HG03135 (cell line): ENCODE data around the gene EMC10.
"Not testable (repeated sequence)": the region's sequence is repeated elsewhere in the genome, so short reads cannot be mapped to it uniquely, and the experiment has no call there.

Experiments
- ATAC-seq: cut with Tn5 transposase; IDR thresholded peaks from one replicate; pipeline ENCODE4 v1.9.1; 2021; ENCODE audit warnings: mild to moderate bottlenecking, moderate library complexity; ENCODE audit not compliant: unreplicated experiment

The EMC10 gene

DNA sequence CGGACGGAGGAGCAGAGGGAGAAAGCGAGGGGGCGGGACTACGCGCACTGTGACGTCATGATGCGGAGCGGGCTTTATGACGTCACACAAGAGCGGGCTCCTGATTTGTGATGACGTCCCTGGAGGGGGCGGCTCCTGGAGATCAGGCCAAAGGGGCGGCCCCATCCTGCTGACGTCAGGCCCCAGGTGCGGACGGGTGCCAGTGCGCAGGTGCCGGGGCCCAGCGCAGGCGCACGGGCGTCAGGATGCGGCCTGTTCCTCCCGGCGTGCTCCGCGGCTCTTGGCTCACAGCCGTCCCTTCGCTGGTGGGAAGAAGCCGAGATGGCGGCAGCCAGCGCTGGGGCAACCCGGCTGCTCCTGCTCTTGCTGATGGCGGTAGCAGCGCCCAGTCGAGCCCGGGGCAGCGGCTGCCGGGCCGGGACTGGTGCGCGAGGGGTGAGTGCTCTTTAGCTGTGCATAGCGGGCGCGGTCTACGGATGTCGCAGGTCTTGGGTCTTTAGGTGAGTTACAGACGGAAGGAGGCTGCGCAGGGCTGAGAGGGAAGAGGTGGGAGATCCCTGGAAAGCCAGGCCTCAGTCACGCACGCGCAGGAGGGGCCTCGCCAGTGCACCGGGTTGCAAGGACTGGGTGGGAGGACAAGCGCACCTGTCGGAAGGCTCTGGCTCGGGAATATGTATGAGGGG is at the start of gene EMC10, which contains the start of gene GARIN5A:
EMC10 (plus strand) TSS at position 284 of the 683 bp plus-strand sequence; CDS start at position 322, 38 bp downstream.
GARIN5A (minus strand) TSS at position 625 of the 683 bp plus-strand sequence; CDS start at position 165, 460 bp downstream.
- ATAC-seq = peak; percentile 72

DNA sequence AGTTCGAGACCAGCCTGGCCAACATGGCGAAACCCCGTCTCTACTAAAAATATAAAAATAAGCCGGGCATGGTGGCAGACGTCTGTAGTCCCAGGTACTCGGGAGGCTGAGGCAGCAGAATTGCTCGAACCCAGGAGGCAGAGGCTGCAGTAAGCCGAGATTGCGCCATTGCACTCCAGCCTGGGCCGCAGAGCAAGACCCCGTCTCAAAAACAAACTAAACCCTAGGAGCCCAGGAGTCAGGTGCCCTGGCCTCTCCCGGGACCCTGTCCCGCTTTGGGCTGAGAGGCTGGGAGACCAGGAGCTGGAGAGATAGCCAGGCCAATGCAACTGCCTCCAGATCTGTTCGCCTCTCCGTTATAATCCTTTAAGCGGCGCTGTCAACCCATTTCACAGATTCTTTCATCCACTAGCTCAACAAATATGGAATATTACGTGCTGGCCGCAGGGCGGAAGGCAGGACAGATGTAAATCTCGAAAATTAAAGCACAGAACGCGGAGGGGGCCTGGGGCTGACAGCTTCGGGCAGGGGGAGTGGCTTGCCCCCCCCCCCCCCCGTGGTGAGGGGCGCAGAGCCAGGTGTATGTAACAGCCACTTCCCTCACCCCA is 48.9 kb upstream of the EMC10 start:
- no peak for ATAC-seq

- ATAC-seq = no peak
These were observed 48.3 kb upstream of the EMC10 start for GRCh38 chr19:50427997-50428425.

GRCh38 chr19:50428772-50429463 is 47.4 kb upstream of the EMC10 start:
- no peak for ATAC-seq

GRCh38 chr19:50430888-50431342 is 45.4 kb upstream of the EMC10 start:
- no peak for ATAC-seq

DNA sequence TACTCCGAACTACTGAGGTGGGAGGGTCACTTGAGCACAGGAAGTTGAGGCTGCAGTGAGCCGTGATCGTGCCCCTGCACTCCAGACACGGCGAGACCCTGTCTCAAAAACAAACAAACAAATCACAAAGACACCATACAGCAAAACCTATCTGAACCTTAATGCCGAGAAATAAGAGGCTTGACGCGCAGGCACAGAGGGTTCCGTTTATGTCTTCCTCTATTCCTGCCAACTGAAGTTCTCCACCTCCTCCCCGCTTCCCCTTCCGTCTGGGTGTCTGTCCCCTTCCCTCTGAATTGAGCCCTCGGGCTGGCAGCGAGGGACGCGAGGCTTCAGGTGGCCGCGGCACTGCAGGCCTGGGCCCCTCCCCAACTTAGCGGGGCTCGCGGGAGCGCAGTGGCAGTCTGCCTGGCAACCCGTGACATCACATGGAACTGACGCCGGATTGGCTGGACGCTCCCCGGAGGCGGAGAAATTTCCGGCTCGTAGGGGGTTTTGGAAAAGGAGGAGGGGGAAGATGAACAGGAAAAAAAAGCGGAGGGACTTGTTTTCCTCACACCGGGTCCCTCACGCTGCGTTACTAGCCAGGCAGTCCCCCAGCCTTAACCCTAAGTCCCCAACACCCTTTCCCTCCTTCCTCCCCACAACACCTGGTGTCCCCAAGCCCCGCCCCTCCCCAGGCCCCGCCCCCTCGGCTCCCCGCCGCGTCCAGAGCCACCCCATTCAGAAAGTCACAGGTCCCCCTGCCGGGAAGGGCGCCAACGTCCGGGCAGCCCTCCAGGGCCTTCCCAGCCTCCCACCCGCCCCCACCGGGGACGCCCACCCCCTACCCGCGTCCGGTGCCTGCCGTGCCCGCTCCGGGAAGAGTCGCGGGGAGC is 44.7 kb upstream of the EMC10 start:
- ATAC-seq = peak; percentile 77

GRCh38 chr19:50432221-50433028 is 43.9 kb upstream of the EMC10 start, which contains the start of gene MYBPC2:
Gene MYBPC2, plus strand, starts transcription at chr19:50432892. Its CDS starts 62 bp downstream, at chr19:50432954.
- ATAC-seq = peak; percentile 7

DNA sequence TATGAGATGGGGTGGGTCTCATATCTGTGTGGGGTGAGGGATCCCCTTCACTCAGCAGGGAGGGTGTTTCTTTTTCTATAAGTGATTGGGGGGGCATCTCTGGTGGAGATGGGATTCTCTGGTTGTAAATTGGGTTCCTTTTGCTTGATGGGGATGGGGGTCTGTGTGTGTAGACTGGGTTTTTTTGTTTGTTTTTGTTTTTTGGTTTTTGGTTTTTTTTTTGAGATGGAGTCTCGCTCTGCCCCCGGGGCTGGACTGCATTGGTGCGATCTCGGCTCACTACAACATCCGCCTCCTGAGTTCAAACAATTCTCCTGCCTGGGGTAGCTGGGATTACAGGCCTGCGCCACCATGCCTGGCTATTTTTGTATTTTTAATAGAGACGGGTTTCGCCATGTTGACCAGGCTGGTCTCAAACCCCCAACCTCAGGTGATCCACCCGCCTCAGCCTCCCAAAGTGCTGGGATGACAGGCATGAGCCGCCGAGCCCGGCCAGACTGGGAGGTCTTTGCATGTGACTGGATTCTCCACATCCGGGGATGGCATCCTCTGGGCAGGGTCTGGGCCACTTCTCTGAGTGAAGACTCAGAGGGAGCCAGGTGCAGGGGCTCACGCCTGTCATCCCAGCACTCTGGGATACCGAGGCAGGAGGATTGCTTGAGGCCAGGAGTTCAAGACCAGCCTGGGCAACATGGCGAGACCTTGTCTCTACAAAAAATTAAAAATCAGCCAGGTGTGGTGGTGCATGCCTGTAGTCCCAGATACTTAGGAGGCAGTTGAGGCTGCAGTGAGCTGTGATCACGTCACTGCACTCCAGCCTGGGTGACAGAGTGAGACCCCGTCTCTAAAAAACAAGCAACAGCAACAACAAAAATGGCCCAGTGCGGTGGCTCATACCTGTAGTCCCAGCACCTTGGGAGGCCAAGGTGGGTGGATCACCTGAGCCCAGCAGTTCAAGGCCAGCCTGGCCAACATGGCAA is 42.8 kb upstream of the EMC10 start:
- ATAC-seq = no peak

DNA sequence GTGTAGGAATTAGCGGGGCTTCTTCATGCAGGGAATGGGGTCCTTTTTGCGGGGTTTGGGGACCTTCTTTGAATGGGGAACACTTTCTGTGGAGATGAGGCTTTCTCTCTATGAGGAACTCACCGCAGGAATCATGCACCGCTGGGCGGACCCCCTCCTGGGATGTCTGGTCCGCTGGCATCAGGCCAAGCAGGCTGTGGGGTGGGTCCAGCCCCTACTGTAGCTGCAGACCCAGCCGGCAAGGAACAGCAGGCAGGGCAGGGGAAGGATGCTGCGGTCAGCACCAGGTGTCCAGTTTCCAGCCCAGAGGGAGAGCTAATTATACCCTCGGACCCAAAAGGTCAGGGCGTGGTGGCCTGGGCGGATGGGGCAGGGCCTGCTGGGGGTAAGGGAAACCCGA is 41.8 kb upstream of the EMC10 start:
- no peak for ATAC-seq

DNA sequence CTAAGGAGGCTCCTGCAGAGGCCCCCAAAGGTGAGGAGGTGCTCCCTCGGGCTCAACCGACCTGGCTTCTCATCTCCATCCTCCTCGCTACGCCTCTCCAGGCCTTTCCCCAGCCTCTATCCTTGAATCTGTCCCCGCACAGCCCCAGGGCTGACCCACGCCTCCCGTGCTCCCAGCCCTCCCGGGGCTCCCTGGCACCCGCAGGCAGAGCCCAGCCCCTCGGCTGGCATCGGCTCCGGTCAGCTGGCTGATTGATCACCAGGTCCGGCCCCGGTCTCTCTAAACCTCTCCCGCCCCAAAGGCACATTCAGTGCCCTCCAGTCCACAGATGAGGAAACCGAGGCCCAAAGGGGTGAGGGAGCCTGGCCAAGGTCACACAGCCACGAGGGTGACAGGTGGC is 41.1 kb upstream of the EMC10 start:
- ATAC-seq = no peak

DNA sequence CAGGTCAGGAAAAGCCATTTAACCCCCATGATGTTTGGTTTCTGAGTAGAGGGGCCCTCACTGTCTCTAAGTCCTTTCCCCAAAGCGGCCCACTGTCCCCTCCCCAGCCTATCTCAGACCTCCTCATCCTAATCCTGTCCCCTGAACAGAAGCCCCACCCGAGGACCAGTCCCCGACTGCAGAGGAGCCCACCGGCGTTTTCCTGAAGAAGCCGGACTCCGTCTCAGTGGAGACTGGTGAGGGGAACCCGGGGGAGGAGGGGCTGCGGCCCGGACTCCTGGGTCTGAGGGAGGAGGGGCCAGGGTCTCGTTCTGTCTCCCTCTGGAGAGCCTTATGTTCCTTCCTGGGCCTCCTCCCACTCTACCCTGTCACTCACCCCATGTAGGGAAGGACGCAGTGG is 40.7 kb upstream of the EMC10 start:
- no peak for ATAC-seq

DNA sequence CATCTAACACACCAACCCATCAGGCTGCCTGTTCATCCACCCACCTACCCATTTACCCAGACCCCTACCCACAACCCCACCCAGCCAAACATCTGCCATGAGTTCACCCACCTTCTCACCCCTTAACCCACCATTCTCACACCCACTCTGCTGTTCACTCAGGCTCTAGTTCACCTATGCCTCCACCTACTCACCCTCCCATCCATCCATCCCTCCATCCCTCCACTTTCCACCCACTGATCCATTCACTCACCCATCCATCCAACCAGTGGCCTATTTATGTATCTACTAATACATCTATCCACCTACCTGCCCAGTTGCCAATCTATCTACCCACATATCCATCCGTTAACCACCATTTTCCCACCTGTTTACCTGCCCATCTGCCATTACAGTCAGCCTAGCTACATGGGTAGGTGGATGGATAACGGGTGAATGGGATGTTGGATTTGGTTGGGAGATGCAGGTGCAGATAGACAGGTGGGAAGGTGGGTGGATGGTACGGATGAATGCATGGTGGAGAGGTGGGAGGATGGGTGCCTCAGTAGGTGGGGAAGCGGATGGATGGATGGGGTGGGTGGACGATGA is 38.4 kb upstream of the EMC10 start:
- ATAC-seq = no peak

DNA sequence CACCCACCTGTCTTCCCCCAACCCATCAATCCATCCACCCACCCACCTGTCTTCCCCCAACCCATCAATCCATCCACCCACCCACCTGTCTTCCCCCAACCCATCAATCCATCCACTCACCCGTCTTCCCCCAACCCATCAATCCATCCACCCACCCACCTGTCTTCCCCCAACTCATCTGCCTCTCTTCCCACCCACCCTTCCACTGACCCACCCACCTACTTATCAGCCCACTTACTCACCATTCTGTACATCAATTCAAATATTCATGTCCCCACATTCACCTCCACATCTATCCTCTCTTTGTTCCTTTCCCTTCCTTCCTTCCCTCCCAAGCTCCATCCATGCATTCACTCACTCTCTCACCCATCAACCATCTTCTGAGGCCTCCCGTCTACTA is 37.2 kb upstream of the EMC10 start:
- ATAC-seq = not testable (repeated sequence)

- no peak for ATAC-seq
These were observed 32.2 kb upstream of the EMC10 start for GRCh38 chr19:50444059-50444458.

DNA sequence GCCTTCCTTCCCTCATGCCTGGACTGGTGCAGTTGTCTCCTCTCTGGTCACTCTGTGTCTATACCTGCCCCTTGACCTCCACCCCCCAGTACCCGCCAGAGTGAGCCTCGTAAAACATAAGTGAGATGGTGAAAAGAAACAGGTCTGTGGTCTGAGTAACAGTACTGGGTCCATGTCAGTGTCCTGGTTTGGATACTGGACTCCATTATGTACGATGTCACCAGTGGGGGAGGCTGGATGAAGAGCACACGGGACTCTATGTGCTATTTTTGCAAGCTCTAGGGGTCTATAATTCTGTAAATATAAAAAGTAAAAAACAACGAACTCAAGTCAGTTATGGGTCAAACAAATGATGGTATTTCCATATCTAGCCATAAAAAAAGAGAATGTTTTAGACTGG is 29.3 kb upstream of the EMC10 start:
- ATAC-seq = no peak

DNA sequence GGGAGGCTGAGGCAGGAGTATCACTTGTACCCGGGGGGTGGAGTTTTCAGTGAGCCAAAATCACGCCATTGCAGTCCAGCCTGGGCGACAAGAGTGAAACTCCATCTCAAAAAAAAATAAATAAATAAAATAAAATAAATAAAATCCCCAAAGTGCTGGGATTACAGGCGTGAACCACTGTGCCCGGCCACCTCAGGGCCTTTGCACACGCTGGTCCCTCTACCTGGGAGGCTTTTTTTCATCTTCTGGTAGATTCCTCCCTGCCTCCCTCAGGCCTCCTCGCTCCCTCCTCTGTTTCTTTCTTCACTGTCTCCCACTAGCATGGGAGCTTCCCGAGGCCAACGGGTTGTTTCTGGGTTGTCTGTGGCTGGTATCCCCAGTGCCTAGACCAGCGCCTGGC is 28.6 kb upstream of the EMC10 start:
- ATAC-seq = no peak

DNA sequence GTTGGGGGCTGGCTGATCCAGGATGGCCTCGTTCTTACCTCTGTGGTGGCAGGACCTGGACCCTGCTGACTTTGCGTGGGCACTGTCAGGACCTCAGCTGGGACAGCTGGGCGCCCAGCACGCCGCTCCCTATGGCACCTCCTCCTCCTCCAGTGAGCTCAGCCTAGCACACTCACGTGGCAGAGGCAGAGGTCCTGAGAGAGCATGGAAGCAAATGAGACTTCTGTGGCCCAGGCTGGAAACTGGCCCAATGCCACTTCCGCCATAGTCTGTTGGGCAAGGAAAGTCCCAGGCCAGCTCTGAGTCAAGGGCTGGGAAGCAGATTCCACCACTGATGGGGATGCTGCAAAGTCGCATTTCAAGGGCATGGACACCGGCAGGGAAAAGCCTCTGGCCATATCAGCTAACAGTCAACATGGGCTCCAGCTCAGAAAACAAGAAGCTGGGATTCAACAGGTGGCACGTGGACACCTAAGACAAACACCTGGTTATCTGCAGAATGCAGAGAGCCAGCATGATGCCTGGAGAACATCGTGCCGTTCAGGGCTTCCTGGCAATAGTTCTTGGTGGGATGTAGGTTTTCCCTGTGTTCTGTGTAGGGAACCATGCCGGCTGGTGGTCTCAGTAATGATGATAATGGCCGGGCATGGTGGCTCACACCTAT is 26.9 kb upstream of the EMC10 start:
- no peak for ATAC-seq
